ENCODE data around the gene GTF3A. TPM values are rescaled to one million over a fixed set of nuclear protein-coding genes. Genes with fewer than 3 reads are reported as not detected.

The GTF3A gene
- total RNA-seq, 4 donors from 2014 or later = 179 to 304 (median 242) TPM

DNA sequence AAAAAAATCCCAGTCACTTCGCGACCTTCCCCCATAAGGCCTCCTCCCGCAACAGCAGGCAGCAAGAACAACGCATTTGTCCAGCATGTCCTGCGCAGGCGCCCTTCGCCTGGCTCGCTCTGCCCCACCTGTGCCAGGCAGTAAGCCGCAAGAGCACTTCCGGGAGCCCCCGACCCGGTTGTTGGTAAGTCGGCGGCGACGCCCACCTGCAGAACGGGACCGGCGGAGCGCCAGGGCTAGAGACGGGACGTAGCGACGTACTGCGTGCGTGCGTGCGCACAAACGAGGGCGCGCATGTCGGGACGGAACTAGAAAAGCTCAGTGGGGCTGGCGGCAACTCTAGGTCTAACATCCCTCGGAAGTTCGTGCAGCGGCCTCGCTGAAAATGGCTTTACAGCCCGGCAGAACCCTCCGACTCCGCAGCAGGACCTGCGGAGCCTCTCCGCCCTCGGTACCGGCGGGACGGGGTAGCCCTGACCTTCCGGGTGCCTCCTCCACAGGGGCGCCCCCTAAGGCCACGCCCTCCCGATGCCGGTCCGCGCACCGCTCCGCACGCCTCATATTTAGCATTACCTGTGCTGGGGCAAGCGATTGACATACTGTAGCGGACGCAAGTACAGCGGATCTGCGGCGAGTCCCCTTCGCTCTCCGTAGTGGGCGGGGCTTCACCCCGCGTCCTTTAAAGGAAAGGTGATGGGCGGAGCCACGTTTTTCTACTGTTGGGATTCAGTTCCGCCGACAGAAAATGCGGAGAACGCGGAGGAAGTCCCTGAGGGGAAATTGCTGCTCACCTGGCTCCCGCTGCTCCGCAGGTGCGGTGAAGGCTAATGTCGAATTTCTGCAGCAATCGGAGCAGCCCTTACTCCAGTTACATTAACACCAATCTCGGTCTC, 25.8 kb downstream of the GTF3A start, which contains the start of gene MTIF3:
MTIF3 (minus strand) TSS at position 629 of the 893 bp plus-strand sequence. CDS start 10,116 bp downstream, outside the sequence.
- peak; percentile 91 to 96 for DNase-seq
- Histone ChIP-seq H3K36me3 (no peaks in the 10 kb centered on the region), H3K9me3 (no peaks in the 10 kb centered on the region), H3K4me3 (peak within 1 kb of the TSS; percentile 57 to 93 (median 75)), H3K27me3 (no peaks in the 10 kb centered on the region), H3K4me1 (peaks cover 33 to 47% of the 10 kb centered on the region in 2 donors), H3K27ac (peak within 1 kb of the TSS; percentile 88 to 97 (median 93))
- intact Hi-C loops (cut with DNase I; ENCODE audit: low total_unique reads) (loop anchor here (1.0 to 5.0 kb wide), 6 partner anchors 26 to 687 kb away; partner anchors contain the start of genes GTF3A, LNX2, PAN3 and USP12), in situ Hi-C loops (cut with MboI; ENCODE audit: low sequenced_read_pairs in 4 of 4) (loop anchor here in 3 of 4 donors (10.0 to 25.0 kb wide), 4 partner anchors 162 to 687 kb away; partner anchors contain the start of genes RASL11A (in 2 of the 3), RPL21 (in 2 of the 3), LNX2 (in 1 of the 3) and PAN3 (in 1 of the 3))
- TF ChIP-seq, protein P1, sequence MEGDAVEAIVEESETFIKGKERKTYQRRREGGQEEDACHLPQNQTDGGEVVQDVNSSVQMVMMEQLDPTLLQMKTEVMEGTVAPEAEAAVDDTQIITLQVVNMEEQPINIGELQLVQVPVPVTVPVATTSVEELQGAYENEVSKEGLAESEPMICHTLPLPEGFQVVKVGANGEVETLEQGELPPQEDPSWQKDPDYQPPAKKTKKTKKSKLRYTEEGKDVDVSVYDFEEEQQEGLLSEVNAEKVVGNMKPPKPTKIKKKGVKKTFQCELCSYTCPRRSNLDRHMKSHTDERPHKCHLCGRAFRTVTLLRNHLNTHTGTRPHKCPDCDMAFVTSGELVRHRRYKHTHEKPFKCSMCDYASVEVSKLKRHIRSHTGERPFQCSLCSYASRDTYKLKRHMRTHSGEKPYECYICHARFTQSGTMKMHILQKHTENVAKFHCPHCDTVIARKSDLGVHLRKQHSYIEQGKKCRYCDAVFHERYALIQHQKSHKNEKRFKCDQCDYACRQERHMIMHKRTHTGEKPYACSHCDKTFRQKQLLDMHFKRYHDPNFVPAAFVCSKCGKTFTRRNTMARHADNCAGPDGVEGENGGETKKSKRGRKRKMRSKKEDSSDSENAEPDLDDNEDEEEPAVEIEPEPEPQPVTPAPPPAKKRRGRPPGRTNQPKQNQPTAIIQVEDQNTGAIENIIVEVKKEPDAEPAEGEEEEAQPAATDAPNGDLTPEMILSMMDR (IDR thresholded peaks at IDR 0.05 in 4 of 5, conservative IDR thresholded peaks at IDR 0.05 in 1 of 5) = no peak
- TF ChIP-seq POLR2A (IDR thresholded peaks at IDR 0.05) = peak; percentile 60 to 78
- peak; percentile 79 to 85 for ATAC-seq

DNA sequence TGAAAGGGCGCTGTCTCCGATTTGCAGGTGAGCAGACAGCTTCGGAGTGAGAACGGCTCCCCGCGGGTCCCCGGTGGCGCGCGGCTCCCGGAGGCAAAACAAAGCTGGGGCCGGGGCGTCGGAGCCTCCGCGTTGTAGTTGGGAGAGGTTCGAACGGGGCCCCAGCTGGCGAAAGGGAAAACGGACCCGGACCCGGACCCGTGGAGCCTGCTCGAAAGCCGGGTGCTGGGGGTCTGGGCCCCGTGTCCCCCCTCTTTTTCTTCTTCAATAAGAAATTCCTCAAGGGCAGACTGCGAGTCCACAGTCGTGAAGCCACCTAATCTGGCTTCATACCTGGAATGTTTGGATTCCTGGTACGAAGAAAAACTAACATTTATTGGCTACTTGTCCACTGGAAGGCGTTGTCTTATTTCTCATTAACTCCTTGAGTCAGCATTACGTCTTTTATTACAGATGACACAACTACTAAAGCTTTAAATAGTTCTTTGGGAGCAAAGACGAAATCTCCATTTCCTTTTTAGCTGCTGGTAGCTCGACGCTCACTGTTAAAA, 26.6 kb downstream of the GTF3A start:
- peak in 1 of 2 donors; percentile 44 for ATAC-seq
- Histone ChIP-seq H3K9me3 (no peaks in the 10 kb centered on the region), H3K4me3 (peak overlapping the region; percentile 57 to 93 (median 75)), H3K27ac (peak overlapping the region; percentile 88 to 97 (median 93)), H3K4me1 (peaks cover 28 to 43% of the 10 kb centered on the region in 2 donors), H3K36me3 (no peaks in the 10 kb centered on the region), H3K27me3 (no peaks in the 10 kb centered on the region)
- intact Hi-C loops (cut with DNase I; ENCODE audit: low total_unique reads) (loop anchor here (1.0 to 5.0 kb wide), 4 partner anchors 27 to 279 kb away; partner anchors contain the start of genes GTF3A, LNX2 and USP12), in situ Hi-C loops (cut with MboI; ENCODE audit: low sequenced_read_pairs in 4 of 4) (no loop called here)
- no peak for TF ChIP-seq POLR2A (IDR thresholded peaks at IDR 0.05)
- TF ChIP-seq, protein P1 (IDR thresholded peaks at IDR 0.05 in 4 of 5, conservative IDR thresholded peaks at IDR 0.05 in 1 of 5) = no peak
- peak in 1 of 2 donors; percentile 28 for DNase-seq

DNA sequence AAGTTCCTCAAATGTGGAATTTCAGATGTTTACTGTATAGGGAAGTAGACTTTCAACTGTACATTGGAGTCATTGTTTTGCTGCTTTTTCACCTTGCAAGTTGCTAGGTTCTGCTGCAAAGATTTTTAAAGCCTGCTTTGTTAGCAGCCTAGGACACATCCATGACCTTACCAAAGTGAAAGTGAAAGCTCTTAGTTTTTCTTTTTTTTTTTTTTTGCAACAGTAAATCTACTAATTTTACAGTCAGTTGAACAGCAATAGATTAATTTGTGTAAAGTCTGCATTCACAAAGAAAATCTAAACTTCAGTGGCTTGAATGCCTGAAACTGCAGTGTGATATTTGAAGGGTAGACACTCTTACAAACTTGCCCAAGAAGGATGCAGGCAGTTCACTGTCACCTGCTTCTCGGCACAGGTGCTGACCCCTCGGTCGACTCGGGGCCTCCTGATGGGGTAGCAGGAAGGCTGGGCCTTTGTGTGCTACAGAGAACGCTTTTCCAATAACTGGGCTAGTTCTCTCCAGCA, 31.0 kb downstream of the GTF3A start:
- no peak for DNase-seq
- H3K27me3 ChIP-seq = no peaks in the 10 kb centered on the region
- no peak for ATAC-seq
- H3K9me3 ChIP-seq = no peaks in the 10 kb centered on the region
- intact Hi-C loops (cut with DNase I; ENCODE audit: low total_unique reads) = no loop called here
- no peak for TF ChIP-seq POLR2A (IDR thresholded peaks at IDR 0.05)
- TF ChIP-seq, protein P1 (IDR thresholded peaks at IDR 0.05 in 4 of 5, conservative IDR thresholded peaks at IDR 0.05 in 1 of 5) = no peak
- peaks cover 0 to 9% of the 10 kb centered on the region in 2 donors for H3K4me1 ChIP-seq
- H3K27ac ChIP-seq = peak overlapping the region in 3 of 4 donors; percentile 12 to 33 (median 23)
- in situ Hi-C loops (cut with MboI; ENCODE audit: low sequenced_read_pairs in 4 of 4) = no loop called here
- H3K36me3 ChIP-seq = no peaks in the 10 kb centered on the region
- H3K4me3 ChIP-seq = peak overlapping the region; percentile 17 to 42 (median 32)

DNA sequence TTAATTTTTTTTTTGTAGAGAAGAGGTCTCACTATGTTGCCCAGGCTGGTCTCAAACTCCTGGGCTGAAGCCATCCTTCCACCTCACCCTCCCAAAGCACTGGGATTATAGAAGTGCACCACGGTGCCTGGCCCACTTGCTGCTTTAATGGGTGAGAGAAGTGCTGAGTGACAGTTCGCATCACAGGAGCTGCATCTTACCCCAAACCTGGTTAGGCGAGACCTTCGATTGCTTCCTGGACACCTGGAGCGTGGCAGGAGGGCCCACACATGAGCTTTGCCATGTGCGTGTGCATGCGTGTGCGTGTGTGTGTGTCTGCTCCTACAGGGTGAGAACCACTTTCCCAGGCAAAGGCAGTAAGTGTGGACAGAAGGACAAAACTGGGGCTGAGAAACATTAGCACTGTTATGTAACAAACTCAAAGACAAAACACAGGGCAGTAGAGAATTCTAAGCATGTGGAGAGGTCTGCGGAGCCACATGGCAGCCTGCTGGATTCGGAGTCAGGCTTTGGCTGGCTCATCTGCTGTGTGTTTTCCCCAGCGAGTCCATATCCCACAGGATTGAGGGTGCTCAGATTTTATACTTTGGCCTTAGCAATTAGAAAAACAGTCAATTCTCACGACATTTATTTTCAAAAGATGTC, 37.6 kb downstream of the GTF3A start:
- H3K4me1 ChIP-seq = no peaks in the 10 kb centered on the region
- intact Hi-C loops (cut with DNase I; ENCODE audit: low total_unique reads) = no loop called here
- no peak overlapping the region for H3K27ac ChIP-seq
- ATAC-seq = no peak
- no peak for DNase-seq
- in situ Hi-C loops (cut with MboI; ENCODE audit: low sequenced_read_pairs in 4 of 4) = no loop called here
- H3K9me3 ChIP-seq = no peaks in the 10 kb centered on the region
- no peaks in the 10 kb centered on the region for H3K36me3 ChIP-seq
- H3K4me3 ChIP-seq = no peak overlapping the region
- peaks cover 0 to 4% (median 0%) of the 10 kb centered on the region in 3 donors for H3K27me3 ChIP-seq
- no peak for TF ChIP-seq POLR2A (IDR thresholded peaks at IDR 0.05)
- TF ChIP-seq, protein P1 (IDR thresholded peaks at IDR 0.05 in 4 of 5, conservative IDR thresholded peaks at IDR 0.05 in 1 of 5) = no peak
